Coronary artery (tissue), 2 donors: Measurements from ENCODE around the gene CASP7.

Experiments used
- DNase-seq: peaks from one replicate; pipeline ENCODE4 v3.0.0-alpha.2; 2017; ENCODE audit warnings: low spot score
- H3K27ac ChIP-seq, 2 donors: fragments of 200-600 bp; sonication (generic); one replicate each; pipeline ENCODE4 v1.5.1; 2016 to 2019
- H3K4me3 ChIP-seq: fragments of 200-600 bp; sonication (generic); 2 replicates; pipeline ENCODE4 v1.5.1; 2016; ENCODE audit warnings: mild to moderate bottlenecking, moderate library complexity
- TF ChIP-seq, protein P1 (sequence below): fragments of 200-600 bp; sonication (generic); IDR thresholded peaks from one replicate; pipeline ENCODE4 v1.5.1; 2019; ENCODE audit warnings: antibody characterized with exemption

Gene CASP7

GRCh38 chr10:113752553-113752952, 72.8 kb downstream of the CASP7 start:
- no peak overlapping the region for H3K27ac ChIP-seq
- TF ChIP-seq, protein P1, sequence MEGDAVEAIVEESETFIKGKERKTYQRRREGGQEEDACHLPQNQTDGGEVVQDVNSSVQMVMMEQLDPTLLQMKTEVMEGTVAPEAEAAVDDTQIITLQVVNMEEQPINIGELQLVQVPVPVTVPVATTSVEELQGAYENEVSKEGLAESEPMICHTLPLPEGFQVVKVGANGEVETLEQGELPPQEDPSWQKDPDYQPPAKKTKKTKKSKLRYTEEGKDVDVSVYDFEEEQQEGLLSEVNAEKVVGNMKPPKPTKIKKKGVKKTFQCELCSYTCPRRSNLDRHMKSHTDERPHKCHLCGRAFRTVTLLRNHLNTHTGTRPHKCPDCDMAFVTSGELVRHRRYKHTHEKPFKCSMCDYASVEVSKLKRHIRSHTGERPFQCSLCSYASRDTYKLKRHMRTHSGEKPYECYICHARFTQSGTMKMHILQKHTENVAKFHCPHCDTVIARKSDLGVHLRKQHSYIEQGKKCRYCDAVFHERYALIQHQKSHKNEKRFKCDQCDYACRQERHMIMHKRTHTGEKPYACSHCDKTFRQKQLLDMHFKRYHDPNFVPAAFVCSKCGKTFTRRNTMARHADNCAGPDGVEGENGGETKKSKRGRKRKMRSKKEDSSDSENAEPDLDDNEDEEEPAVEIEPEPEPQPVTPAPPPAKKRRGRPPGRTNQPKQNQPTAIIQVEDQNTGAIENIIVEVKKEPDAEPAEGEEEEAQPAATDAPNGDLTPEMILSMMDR = no peak
- H3K4me3 ChIP-seq = no peak overlapping the region
- no peak for DNase-seq

GRCh38 chr10:113753020-113753692, 73.4 kb downstream of the CASP7 start:
- no peak overlapping the region for H3K27ac ChIP-seq
- TF ChIP-seq, protein P1 = no peak
- DNase-seq = no peak
- H3K4me3 ChIP-seq = no peak overlapping the region

- H3K27ac ChIP-seq = no peak overlapping the region
- TF ChIP-seq, protein P1 = no peak
These were observed 74.4 kb downstream of the CASP7 start for GRCh38 chr10:113754125-113754524.

DNA sequence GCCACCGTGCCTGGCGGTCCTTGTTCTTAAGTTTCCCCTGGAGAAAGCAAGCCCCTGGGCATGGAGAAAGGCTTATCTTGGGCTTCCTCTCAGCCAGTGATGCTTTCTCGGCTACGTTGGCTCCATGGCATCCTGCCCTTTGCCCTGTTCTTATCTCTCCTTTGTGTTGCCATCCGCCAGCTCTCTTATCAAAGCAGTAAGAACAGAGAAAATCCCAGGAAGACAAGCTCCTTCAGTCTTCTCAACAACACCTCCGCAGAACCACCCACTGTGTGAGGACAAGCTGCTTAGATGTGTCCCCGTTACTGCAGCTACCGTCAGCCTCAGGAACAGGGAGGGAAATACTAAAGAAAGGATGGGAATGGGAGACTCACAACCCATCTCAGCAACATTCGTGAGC, 75.1 kb downstream of the CASP7 start:
- DNase-seq = no peak
- Histone ChIP-seq H3K4me3 (no peak overlapping the region), H3K27ac (no peak overlapping the region)
- TF ChIP-seq, protein P1 = no peak

More at GRCh38 chr10:113754125-113754524, 74.4 kb downstream of the CASP7 start:
- DNase-seq = no peak
- H3K4me3 ChIP-seq = no peak overlapping the region

- no peak overlapping the region for H3K27ac ChIP-seq
- DNase-seq = no peak
These were observed 77.3 kb downstream of the CASP7 start for GRCh38 chr10:113756940-113757543.

DNA sequence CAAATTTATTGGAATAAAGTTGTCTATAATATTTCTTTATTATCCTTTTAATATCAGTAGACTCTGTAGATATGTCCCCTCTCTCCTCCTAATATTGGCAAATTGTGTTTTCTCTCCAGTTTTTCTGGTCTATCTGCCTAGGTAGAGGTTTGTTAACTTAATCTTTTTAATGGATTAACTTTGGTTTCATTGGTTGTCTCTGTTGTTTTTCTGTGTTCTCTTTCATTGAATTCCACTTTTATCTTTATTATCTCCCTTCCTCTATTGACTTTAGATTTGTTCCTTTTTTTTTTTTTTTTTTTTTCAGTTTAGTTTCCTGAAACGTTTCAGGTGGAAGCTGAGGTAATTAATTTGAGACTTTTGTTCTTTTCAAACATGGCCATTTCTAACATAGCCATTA, 82.4 kb downstream of the CASP7 start:
- TF ChIP-seq, protein P1 = no peak
- no peak for DNase-seq
- H3K27ac ChIP-seq = no peak overlapping the region
- H3K4me3 ChIP-seq = no peak overlapping the region

More at GRCh38 chr10:113756940-113757543, 77.3 kb downstream of the CASP7 start:
- TF ChIP-seq, protein P1 = no peak
- H3K4me3 ChIP-seq = no peak overlapping the region

DNA sequence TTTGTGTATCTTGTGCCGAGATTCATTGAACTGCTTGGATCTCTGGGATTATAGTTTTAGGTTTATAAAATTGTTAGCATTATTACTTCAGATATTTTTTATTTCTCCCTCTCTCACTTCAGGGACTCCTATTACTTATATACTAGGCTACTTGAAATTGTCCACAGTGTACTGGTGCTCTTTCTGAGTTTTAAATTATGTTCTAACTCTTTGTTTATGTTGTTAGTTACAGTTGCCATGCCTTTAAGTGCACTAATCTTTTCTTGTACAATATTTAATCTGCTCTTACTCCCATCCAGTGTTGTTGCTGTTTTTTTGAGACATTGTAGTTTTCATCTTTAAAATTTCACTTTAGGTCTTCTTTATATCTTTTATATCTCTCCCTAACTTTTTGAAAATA, 84.9 kb downstream of the CASP7 start:
- TF ChIP-seq, protein P1 = no peak
- DNase-seq = no peak
- H3K4me3 ChIP-seq = no peak overlapping the region
- no peak overlapping the region for H3K27ac ChIP-seq
